Measurements from ENCODE around the gene TRIP13.

TRIP13 gene

DNA sequence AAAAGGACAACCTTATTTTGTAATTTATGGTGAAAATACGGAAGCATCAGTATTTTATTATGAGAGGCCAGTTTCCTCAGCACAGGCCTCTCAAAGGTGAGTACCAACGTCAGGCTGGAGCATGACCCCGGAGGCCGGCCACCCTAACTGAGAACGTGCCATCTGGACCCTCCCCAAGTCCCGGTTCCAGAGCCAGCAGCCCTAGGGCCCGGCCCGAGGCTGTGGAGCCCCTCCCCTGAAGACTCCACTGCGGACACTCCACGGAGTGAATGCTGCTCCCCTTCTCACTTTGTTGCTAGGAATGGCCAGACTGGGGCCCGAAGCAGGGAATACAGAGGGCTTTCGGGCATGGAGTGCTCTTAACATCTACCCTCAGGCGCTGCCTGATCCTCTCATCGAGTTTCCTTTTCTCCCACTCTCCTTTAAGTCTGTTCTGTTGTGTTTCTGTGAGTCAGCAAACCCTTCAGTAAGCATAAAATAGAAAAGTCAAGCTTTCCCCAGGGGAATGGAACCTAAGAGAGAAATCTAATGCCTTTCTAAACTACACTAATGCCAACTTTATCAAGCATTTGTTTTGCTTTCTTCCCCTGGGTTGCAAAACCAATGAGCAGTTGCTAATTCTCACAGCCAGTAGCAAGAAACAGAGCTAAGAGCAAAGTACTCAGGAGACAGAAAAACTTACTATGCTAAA is 4.6 kb upstream of the TRIP13 start:
- TF ChIP-seq ZFX (IDR thresholded peaks at IDR 0.05; ENCODE audit: borderline replicate concordance): no peak
- TF ChIP-seq, protein P1, sequence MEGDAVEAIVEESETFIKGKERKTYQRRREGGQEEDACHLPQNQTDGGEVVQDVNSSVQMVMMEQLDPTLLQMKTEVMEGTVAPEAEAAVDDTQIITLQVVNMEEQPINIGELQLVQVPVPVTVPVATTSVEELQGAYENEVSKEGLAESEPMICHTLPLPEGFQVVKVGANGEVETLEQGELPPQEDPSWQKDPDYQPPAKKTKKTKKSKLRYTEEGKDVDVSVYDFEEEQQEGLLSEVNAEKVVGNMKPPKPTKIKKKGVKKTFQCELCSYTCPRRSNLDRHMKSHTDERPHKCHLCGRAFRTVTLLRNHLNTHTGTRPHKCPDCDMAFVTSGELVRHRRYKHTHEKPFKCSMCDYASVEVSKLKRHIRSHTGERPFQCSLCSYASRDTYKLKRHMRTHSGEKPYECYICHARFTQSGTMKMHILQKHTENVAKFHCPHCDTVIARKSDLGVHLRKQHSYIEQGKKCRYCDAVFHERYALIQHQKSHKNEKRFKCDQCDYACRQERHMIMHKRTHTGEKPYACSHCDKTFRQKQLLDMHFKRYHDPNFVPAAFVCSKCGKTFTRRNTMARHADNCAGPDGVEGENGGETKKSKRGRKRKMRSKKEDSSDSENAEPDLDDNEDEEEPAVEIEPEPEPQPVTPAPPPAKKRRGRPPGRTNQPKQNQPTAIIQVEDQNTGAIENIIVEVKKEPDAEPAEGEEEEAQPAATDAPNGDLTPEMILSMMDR (IDR thresholded peaks at IDR 0.05): no peak
- H3K27ac ChIP-seq: no peak overlapping the region

DNA sequence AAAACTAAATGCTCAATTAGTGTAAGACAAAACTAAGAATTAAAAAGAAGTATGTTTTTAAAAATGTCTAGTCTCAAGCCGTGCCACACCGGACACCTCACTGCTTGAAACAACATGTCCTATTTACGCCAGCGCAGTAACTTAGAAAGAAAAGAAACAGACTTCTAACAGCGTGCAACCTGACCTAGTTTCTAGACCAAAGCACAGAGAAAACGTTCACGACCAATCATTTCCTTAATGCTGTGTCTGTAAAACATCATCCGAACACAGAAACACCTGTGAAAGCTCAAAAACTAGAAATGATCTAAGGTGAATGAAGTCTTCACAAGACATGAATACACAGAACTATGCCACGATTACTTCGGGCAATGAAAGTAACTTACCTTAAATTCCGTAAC is 4.0 kb upstream of the TRIP13 start:
- TF ChIP-seq, protein P1 (IDR thresholded peaks at IDR 0.05): no peak
- TF ChIP-seq ZFX (IDR thresholded peaks at IDR 0.05; ENCODE audit: borderline replicate concordance): no peak
- H3K27ac ChIP-seq: no peak overlapping the region

DNA sequence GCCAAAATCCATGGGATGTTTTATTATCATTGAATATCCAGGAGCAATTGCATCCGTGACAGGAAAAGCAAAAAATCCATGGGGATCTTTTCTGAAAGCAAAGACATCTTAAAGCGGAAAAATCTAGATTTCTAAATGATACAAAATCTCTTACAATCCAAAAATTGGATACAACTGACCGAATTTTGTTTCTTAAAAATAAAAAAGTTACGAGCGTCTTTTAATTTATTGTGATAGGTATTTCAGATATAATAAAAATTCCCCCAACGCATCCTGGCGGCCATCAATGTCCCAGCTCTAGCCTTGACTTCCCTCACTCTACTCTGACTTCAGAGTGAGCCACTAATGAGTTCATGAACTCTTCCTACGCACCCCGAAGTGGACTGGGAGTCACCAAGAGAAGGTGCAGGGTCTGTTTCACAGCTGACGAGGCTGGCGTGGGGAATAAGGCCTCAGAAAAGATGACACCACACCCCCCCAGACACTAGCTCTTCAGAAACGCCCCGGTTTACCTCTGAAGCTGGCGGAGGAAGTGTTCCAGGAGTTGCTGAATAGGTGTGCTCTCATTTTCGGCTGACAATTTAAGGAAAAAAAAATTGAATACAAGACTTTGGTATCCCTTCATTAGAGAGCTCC is 3.5 kb upstream of the TRIP13 start:
- TF ChIP-seq, protein P1 (IDR thresholded peaks at IDR 0.05): no peak
- TF ChIP-seq ZFX (IDR thresholded peaks at IDR 0.05; ENCODE audit: borderline replicate concordance): no peak
- H3K27ac ChIP-seq: no peak overlapping the region

DNA sequence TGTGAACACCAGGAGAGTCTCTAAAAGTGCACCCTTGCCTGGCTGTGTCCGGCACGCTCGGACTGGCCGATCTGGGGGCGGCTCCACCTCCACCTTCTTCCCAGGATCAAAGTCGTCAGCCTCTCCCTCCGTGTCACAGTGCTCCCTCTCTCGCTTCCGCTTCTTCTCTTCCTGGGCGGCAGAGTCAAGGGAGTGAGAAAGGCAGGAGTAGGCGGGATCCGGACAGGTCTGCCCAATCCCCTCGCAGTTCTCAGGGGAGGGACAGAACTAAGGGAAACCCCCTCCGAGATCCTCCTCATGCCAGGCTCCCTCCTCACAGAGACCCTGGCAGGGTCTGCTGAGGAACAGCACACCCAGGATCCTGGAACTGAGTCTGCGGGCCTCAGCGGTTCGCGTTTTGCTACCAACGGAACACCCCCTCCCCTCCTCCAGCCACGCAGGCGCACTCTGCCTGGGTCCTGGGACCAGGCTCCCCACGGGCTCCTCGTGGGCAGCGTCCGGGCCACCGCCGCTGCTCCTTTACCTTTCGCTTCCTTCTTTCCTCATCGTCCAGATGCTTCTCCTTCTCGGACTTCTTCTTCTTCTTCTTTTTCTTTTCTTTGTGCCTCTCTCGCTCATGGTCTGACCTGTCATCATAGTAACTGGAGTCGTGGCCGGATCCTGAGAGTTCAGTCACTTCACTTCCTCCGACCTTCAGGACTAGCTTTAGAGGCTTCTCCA is 1.4 kb upstream of the TRIP13 start:
- H3K27ac ChIP-seq: peak overlapping the region; percentile 86
- TF ChIP-seq, protein P1 (IDR thresholded peaks at IDR 0.05): no peak
- no peak for TF ChIP-seq ZFX (IDR thresholded peaks at IDR 0.05; ENCODE audit: borderline replicate concordance)

DNA sequence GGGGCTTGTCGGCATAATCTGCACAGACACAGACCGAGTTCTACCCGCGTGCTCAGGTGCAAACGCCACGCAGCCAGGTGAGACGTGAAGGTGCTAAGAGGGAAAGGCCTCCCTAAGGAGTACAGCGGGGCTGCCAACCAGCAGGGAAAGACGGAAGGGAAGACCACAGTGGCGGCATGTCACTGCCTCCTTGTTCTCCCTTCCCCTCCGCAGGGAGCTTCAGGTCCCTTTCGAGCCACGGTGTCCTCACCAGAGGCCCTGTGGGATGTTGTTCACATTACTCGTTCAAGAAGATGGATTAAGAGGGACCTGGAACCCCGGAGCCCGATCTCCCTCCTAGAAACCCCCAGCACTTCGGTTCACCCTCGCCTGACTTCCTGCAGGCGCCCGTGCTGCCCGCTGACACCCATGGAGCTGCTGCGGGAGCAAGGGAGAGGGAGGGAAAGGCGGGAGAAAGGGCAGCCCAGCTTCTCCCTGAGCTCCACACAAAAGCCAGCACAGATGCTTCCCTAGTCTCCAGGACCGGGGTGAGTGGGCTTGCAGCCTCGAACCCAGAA is 769 bp upstream of the TRIP13 start:
- H3K27ac ChIP-seq: peak overlapping the region; percentile 86
- TF ChIP-seq ZFX (IDR thresholded peaks at IDR 0.05; ENCODE audit: borderline replicate concordance): no peak
- TF ChIP-seq, protein P1 (IDR thresholded peaks at IDR 0.05): no peak

DNA sequence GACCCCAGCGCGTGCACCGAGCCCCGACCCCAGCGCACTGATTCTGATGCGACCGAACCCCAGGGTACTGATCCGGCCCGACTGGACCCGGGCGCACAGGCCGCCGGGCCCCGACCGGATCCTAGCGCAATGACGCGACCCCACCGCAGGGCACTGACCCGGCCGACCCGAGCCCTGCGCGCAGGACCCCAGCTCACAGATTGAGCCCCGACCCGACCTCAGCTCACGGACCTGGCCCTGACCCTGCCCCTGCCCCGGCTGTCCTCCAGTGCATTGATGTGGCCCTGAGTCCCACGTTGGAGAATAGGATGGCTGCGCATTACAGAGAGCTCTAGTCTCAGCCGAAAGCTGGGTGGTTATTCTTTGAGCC is 438 bp downstream of the TRIP13 start:
- H3K27ac ChIP-seq: peak overlapping the region; percentile 86
- TF ChIP-seq, protein P1 (IDR thresholded peaks at IDR 0.05): no peak
- no peak for TF ChIP-seq ZFX (IDR thresholded peaks at IDR 0.05; ENCODE audit: borderline replicate concordance)

Data from 22Rv1 (cell line).